GM12801 (cell line): ENCODE results near the gene PDE9A.

Experiments used
- CTCF ChIP-seq: IDR thresholded peaks from one replicate; pipeline ENCODE4 v1.5.1; 2011; ENCODE audit warnings: control low read depth; ENCODE audit not compliant: insufficient read length; ENCODE audit errors: extremely low read depth

PDE9A gene

GRCh38 chr21:42619166-42619565 is 34.3 kb upstream of the PDE9A start:
- no peak for TF ChIP-seq CTCF

GRCh38 chr21:42619841-42620240 is 33.6 kb upstream of the PDE9A start:
- no peak for TF ChIP-seq CTCF

- no peak for TF ChIP-seq CTCF
These were observed 32.1 kb upstream of the PDE9A start for GRCh38 chr21:42621166-42621818.

GRCh38 chr21:42621819-42622177 is 31.6 kb upstream of the PDE9A start:
- no peak for TF ChIP-seq CTCF

GRCh38 chr21:42622284-42622683 is 31.1 kb upstream of the PDE9A start:
- no peak for TF ChIP-seq CTCF

- no peak for TF ChIP-seq CTCF
These were observed 29.7 kb upstream of the PDE9A start for GRCh38 chr21:42623694-42624093.

GRCh38 chr21:42624095-42624790 is 29.2 kb upstream of the PDE9A start:
- no peak for TF ChIP-seq CTCF
